HEK293 (cell line): ENCODE results near the gene IRGM.

Source experiments
- BCL11A ChIP-seq: fragments of 450-650 bp; formaldehyde crosslinking; IDR thresholded peaks from 2 replicates; pipeline ENCODE4 v1.5.1; 2016; ENCODE audit warnings: low read depth, missing biosample characterization, missing genetic modification characterization
- CTCF ChIP-seq: fragments of 450-650 bp; formaldehyde crosslinking; IDR thresholded peaks from 2 replicates; pipeline ENCODE4 v1.5.1; 2016; ENCODE audit warnings: missing biosample characterization, missing genetic modification characterization
- GLI4 ChIP-seq: fragments of 450-650 bp; formaldehyde crosslinking; IDR thresholded peaks from 2 replicates; pipeline ENCODE4 v1.5.1; 2016; ENCODE audit warnings: missing biosample characterization, missing genetic modification characterization
- IKZF3 ChIP-seq: fragments of 450-650 bp; IDR thresholded peaks from 2 replicates; pipeline ENCODE4 v1.5.0; 2018; ENCODE audit warnings: missing biosample characterization, mild to moderate bottlenecking, missing genetic modification characterization, moderate library complexity
- MEIS1 ChIP-seq: sonication (generic); formaldehyde crosslinking; IDR thresholded peaks from 2 replicates; pipeline ENCODE4 v1.8.1; 2022; ENCODE audit warnings: missing genetic modification reagents, mild to moderate bottlenecking, borderline replicate concordance
- OSR2 ChIP-seq: fragments of 450-650 bp; formaldehyde crosslinking; IDR thresholded peaks from 2 replicates; pipeline ENCODE4 v1.5.1; 2016; ENCODE audit warnings: missing biosample characterization, missing genetic modification characterization
- SP7 ChIP-seq: fragments of 450-650 bp; formaldehyde crosslinking; IDR thresholded peaks from 2 replicates; pipeline ENCODE4 v1.5.1; 2016; ENCODE audit warnings: missing biosample characterization, missing genetic modification characterization
- ZBTB26 ChIP-seq: fragments of 450-650 bp; formaldehyde crosslinking; optimal IDR thresholded peaks from 2 replicates; pipeline ENCODE3; 2016; ENCODE audit warnings: missing biosample characterization, mild to moderate bottlenecking, missing genetic modification characterization
- ZEB2 ChIP-seq: fragments of 450-650 bp; formaldehyde crosslinking; IDR thresholded peaks from 2 replicates; pipeline ENCODE4 v1.5.1; 2016; ENCODE audit warnings: missing biosample characterization, missing genetic modification characterization
- ZFP3 ChIP-seq: fragments of 450-650 bp; formaldehyde crosslinking; IDR thresholded peaks from 2 replicates; pipeline ENCODE4 v1.5.1; 2016; ENCODE audit warnings: low read depth, missing biosample characterization, missing genetic modification characterization
- ZFP69B ChIP-seq: fragments of 450-650 bp; formaldehyde crosslinking; IDR thresholded peaks from 2 replicates; pipeline ENCODE4 v1.5.1; 2016; ENCODE audit warnings: missing biosample characterization, missing genetic modification characterization
- ZIC2 ChIP-seq: fragments of 450-650 bp; formaldehyde crosslinking; IDR thresholded peaks from 2 replicates; pipeline ENCODE4 v1.5.1; 2016; ENCODE audit warnings: missing biosample characterization, missing genetic modification characterization
- ZNF112 ChIP-seq: fragments of 450-650 bp; formaldehyde crosslinking; IDR thresholded peaks from 2 replicates; pipeline ENCODE4 v1.5.0; 2017; ENCODE audit warnings: missing biosample characterization, missing genetic modification characterization
- ZNF114 ChIP-seq: fragments of 450-650 bp; formaldehyde crosslinking; IDR thresholded peaks from 2 replicates; pipeline ENCODE4 v1.5.0; 2017; ENCODE audit warnings: missing biosample characterization, missing genetic modification characterization
- ZNF155 ChIP-seq: fragments of 450-650 bp; formaldehyde crosslinking; IDR thresholded peaks from 2 replicates; pipeline ENCODE4 v1.5.1; 2016; ENCODE audit warnings: missing biosample characterization, missing genetic modification characterization
- ZNF202 ChIP-seq: fragments of 450-650 bp; formaldehyde crosslinking; IDR thresholded peaks from 2 replicates; pipeline ENCODE4 v1.5.1; 2016; ENCODE audit warnings: missing biosample characterization, missing genetic modification characterization, borderline replicate concordance
- ZNF280C ChIP-seq: fragments of 450-650 bp; formaldehyde crosslinking; IDR thresholded peaks from 2 replicates; pipeline ENCODE4 v1.5.1; 2016; ENCODE audit warnings: missing biosample characterization, missing genetic modification characterization
- ZNF354C ChIP-seq: fragments of 450-650 bp; formaldehyde crosslinking; IDR thresholded peaks from 2 replicates; pipeline ENCODE4 v1.5.1; 2016; ENCODE audit warnings: missing biosample characterization, missing genetic modification characterization, low read depth, borderline replicate concordance
- ZNF391 ChIP-seq: fragments of 450-650 bp; formaldehyde crosslinking; IDR thresholded peaks from 2 replicates; pipeline ENCODE4 v1.5.1; 2016; ENCODE audit warnings: low read depth, missing biosample characterization, missing genetic modification characterization, borderline replicate concordance
- ZNF416 ChIP-seq: fragments of 450-650 bp; formaldehyde crosslinking; IDR thresholded peaks from 2 replicates; pipeline ENCODE4 v1.5.1; 2016; ENCODE audit warnings: missing biosample characterization, missing genetic modification characterization
- ZNF426 ChIP-seq: fragments of 450-650 bp; formaldehyde crosslinking; IDR thresholded peaks from 2 replicates; pipeline ENCODE4 v1.5.1; 2017; ENCODE audit warnings: missing biosample characterization, missing genetic modification characterization, mild to moderate bottlenecking, inconsistent platforms, moderate library complexity
- ZNF48 ChIP-seq: fragments of 450-650 bp; formaldehyde crosslinking; IDR thresholded peaks from 2 replicates; pipeline ENCODE4 v1.5.1; 2016; ENCODE audit warnings: missing biosample characterization, missing genetic modification characterization
- ZNF544 ChIP-seq: fragments of 450-650 bp; formaldehyde crosslinking; IDR thresholded peaks from 2 replicates; pipeline ENCODE4 v1.5.0; 2017; ENCODE audit warnings: missing biosample characterization, missing genetic modification characterization
- ZNF585B ChIP-seq: fragments of 450-650 bp; formaldehyde crosslinking; IDR thresholded peaks from 2 replicates; pipeline ENCODE4 v1.5.1; 2016; ENCODE audit warnings: missing biosample characterization, missing genetic modification characterization
- ZNF610 ChIP-seq: fragments of 450-650 bp; formaldehyde crosslinking; IDR thresholded peaks from 2 replicates; pipeline ENCODE4 v1.5.1; 2016; ENCODE audit warnings: missing biosample characterization, missing genetic modification characterization, borderline replicate concordance
- ZNF629 ChIP-seq: fragments of 450-650 bp; formaldehyde crosslinking; IDR thresholded peaks from 2 replicates; pipeline ENCODE4 v1.5.1; 2017; ENCODE audit warnings: missing biosample characterization, missing genetic modification characterization
- ZNF639 ChIP-seq: fragments of 450-650 bp; formaldehyde crosslinking; IDR thresholded peaks from 2 replicates; pipeline ENCODE4 v1.5.1; 2016; ENCODE audit warnings: missing biosample characterization, missing genetic modification characterization
- ZNF660 ChIP-seq: fragments of 450-650 bp; IDR thresholded peaks from 2 replicates; pipeline ENCODE4 v1.5.1; 2018; ENCODE audit warnings: missing biosample characterization, mild to moderate bottlenecking, missing genetic modification characterization
- ZSCAN30 ChIP-seq: fragments of 450-650 bp; IDR thresholded peaks from 2 replicates; pipeline ENCODE4 v1.5.1; 2018; ENCODE audit warnings: missing biosample characterization, mild to moderate bottlenecking, missing genetic modification characterization, moderate library complexity
- ZSCAN4 ChIP-seq: fragments of 450-650 bp; formaldehyde crosslinking; IDR thresholded peaks from 2 replicates; pipeline ENCODE4 v1.5.1; 2017; ENCODE audit warnings: missing biosample characterization, missing genetic modification characterization
- ZSCAN5A ChIP-seq: fragments of 450-650 bp; formaldehyde crosslinking; IDR thresholded peaks from 2 replicates; pipeline ENCODE4 v1.5.1; 2016; ENCODE audit warnings: missing biosample characterization, missing genetic modification characterization

Gene IRGM

GRCh38 chr5:150846654-150847333 lies 473 bp downstream of the IRGM start (continued):
- TF ChIP-seq ZSCAN5A (tag by site-specific recombination) (no peak), ZNF629 (tag by site-specific recombination) (peak; percentile 34), ZFP3 (tag by site-specific recombination) (no peak), ZNF426 (tag by site-specific recombination) (no peak), SP7 (tag by site-specific recombination) (peak; percentile 32; the same call in 1 of the 2 replicates), ZNF202 (tag by site-specific recombination) (no peak), ZBTB26 (no peak), ZSCAN30 (tag by site-specific recombination) (peak; percentile 59; the same call in 1 of the 2 replicates), ZNF114 (no peak), CTCF (tag by site-specific recombination) (peak; percentile 82), ZNF639 (tag by site-specific recombination) (no peak), ZNF48 (tag by site-specific recombination) (no peak), MEIS1 (no peak), ZNF391 (tag by site-specific recombination) (no peak), ZNF416 (tag by site-specific recombination) (no peak), OSR2 (no peak; the same call in 1 of the 2 replicates), ZIC2 (tag by site-specific recombination) (no peak), IKZF3 (tag by site-specific recombination) (no peak), ZNF112 (no peak), ZNF155 (tag by site-specific recombination) (no peak), GLI4 (tag by site-specific recombination) (no peak), ZNF660 (tag by site-specific recombination) (peak; percentile 80), ZEB2 (tag by site-specific recombination) (no peak), ZNF585B (tag by site-specific recombination) (no peak), ZNF610 (tag by site-specific recombination) (no peak), ZFP69B (tag by site-specific recombination) (peak; percentile 43; the same call in 1 of the 2 replicates), BCL11A (tag by site-specific recombination) (no peak), ZNF354C (no peak), ZNF280C (tag by site-specific recombination) (no peak), ZSCAN4 (no peak), ZNF544 (tag by site-specific recombination) (no peak)
